GM19023 (cell line): ENCODE measurements around the gene INSYN1.

Source experiments
- ATAC-seq: cut with Tn5 transposase; IDR thresholded peaks from one replicate; pipeline ENCODE4 v1.9.1; 2021; ENCODE audit warnings: mild to moderate bottlenecking, moderate library complexity; ENCODE audit not compliant: unreplicated experiment

The INSYN1 gene

DNA sequence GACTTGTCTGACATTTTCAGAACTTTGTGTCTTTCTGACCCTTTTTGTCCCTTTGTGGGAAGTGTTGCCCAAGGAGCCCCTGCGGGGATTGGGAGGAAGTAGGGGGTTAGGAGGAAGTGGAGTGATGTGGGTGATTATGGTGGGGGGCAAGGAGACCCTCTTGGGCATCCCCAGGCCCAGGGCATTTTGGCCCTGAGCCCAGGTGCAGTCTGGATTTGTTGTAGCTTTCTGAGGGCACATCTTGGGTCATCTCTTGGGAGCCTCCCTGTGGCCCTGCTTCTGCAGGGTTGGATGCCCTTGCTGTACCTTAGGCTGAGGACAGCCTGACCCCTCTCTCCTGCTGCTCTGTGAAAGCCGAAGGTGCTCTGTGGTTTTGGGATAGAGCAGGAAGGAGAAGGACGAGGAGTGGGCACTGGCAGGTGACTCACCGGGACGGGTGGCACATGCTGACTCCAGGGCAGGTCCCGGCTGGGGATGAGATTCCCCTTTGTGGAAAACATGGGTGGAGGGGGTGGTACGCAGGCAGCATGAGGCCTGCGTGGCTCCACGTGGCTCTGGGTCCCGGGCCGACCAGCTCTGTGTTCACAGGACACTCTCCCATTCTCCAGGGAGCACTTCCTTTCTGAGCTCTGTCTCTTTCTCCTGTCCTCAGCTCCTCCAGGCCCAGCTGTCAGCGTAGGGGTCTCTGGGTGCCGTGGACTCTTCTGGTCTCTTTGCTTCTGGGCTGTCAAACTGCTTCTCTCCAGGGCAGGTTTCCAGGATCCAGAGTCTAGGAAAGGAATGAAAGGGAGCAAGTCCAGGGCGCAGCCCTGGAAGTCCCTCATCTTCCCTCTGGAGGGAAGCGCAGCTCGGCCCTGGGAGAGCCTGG, 57.1 kb downstream of the INSYN1 start:
- no peak for ATAC-seq

DNA sequence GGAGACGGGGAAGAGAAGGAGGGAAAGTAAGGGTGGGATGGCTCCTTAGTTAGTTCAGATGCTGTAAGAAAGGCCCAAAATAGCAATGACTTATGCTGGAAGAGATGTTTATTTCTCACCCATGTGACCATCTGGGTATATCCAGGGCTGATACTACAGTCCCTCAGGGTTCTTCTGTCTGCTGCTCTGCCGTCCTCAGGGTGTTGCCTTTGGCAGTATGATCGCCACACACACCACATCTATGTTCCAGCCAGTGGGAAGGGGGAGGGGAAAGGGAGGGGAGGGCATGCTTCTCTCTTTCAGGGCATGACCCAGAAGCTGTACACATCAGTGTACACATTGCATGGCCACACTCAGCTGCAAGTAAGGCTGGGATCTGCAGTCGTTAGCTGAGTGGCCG, 58.7 kb downstream of the INSYN1 start:
- ATAC-seq: no peak

DNA sequence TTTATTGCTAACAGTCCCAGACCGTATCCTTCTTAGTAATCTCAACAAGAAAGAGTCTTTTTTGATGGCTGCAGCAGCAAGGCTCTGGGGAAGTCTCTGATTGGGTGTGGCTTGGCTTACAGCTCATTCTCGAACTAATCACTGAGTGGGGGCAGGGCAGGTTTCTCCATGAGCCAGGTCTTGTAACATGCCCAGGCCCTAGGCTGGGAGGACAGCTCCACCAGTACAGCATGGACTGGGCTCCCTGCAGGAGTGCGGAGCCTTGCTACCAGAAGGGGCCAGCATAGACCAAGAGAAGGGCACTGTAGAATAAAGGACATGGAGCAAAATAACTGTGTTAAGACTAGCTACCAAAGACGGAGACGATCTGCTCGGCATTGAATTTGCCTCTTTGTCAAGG, 61.8 kb downstream of the INSYN1 start:
- no peak for ATAC-seq

DNA sequence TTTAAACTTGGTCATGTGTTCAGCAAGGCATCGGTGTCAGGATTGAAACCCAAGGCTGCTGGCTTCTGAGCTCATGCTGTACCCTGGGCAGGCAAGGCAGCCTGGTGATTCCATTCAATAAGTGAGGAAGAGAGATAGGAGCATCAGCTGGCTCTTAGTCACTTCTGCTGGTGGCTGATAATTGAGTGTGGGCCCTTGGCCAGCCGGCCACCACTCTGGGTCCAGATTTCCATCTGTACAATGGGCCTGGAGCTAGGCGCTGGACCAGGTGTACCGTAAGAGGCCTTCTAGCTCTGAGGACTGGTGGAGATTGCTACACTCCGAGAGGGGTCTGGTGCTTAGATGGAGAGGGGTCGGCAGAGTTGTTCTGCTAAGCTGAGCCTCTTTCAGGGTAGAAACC, 64.7 kb downstream of the INSYN1 start:
- ATAC-seq: no peak

DNA sequence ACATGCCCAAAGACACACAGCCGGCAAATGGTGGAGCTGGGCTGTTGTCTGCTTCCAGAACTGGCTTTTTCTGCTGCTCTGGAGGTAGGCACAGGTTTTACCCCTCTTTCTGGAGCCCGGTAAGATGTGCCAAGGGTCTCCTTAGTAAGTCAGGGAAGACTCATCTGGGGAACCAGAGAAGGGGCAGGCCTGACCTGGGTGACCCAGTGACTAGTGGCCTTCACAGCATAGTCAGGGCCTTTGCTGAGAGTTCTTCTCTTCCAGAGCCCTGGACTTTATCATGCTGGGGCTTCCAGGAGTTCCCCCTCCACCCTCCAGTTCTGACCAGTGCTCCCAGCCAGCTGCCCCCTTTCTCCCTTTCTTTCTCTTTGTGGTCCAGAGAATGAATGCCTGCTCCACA, 65.8 kb downstream of the INSYN1 start:
- ATAC-seq: no peak

DNA sequence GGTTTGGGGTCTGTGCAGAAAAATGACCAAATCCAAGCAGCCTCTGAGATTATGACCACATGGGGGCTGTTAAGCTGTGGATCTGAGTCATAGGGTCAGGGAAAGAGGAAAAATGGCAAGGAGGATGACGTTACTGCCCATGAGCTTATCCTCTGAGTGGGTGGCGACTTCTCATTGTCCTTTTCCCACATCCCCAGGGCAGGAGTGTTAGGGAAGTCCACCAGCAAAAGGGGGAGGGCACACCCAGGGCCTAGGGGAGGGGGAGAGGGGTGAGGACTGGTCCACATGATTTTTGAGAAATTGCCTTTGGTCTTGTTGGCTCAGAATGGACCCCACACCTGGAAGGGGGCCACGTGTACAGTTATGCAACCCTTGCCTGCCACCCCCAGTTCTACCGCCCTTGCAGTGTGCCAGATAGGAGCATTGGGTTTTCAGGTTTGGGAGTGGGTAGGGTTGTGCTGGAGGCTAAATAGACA, 66.3 kb downstream of the INSYN1 start:
- no peak for ATAC-seq

DNA sequence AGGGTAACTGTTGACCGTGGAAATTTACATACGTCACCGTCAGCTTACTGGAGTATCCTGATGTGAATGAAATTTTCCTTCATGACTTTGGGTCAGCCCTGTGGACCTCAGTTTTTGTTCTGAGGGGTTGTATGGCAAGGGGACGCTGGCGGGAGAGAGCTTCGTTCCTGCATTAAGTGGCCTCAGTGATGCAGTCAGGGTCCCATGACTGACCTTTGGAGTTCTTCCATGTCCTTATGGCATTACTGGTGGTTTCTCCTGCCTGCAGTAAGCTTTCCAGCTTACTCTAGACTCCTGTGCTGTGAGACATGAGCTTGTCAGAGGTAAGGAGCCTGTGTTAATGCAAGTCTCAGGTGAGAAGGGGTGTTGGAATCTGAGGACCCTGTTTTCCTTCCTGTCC, 67.2 kb downstream of the INSYN1 start:
- no peak for ATAC-seq
